HCT116 (cell line): ENCODE data around the gene GEMIN4.
"Not testable (repeated sequence)": the region's sequence is repeated elsewhere in the genome, so short reads cannot be mapped to it uniquely, and the experiment has no call there.

ENCODE experiments used
- CTCF ChIP-seq, 3 experiments: fragments of 200-600 bp in 1 of 3; sonication (generic) in 1 of 3; IDR thresholded peaks in 2 of 3; conservative IDR thresholded peaks in 1 of 3; 2 replicates each; pipeline ENCODE4 v1.5.1; 2012 to 2017; ENCODE audit warnings: low read depth in 2 of 3, low read length in 2 of 3, antibody characterized with exemption in 1 of 3, borderline replicate concordance in 1 of 3, control low read depth in 1 of 3, mild to moderate bottlenecking in 1 of 3, mixed read lengths in 1 of 3, mixed run types in 1 of 3, moderate library complexity in 1 of 3; ENCODE audit not compliant: insufficient read depth in 1 of 3
- EZH2 ChIP-seq: fragments of 200-600 bp; sonication (generic); IDR thresholded peaks from 2 replicates; pipeline ENCODE4 v1.6.1; 2017; ENCODE audit warnings: antibody characterized with exemption, mixed run types
- EZH2phosphoT487 ChIP-seq: fragments of 200-600 bp; IDR thresholded peaks from 2 replicates; pipeline ENCODE4 v1.6.1; 2018; ENCODE audit warnings: antibody characterized with exemption, borderline replicate concordance
- POLR2A ChIP-seq: IDR thresholded peaks from 2 replicates; pipeline ENCODE4 v1.7.0; 2011; ENCODE audit warnings: borderline replicate concordance; ENCODE audit not compliant: insufficient read depth, insufficient read length; ENCODE audit errors: extremely low read depth
- POLR2AphosphoS5 ChIP-seq: IDR thresholded peaks from 2 replicates; pipeline ENCODE4 v1.6.1; 2011; ENCODE audit warnings: mild to moderate bottlenecking, low read depth, low read length, moderate library complexity
- RAD21 ChIP-seq: IDR thresholded peaks from 2 replicates; pipeline ENCODE4 v1.6.1; 2012; ENCODE audit warnings: low read depth, mild to moderate bottlenecking
- SIN3A ChIP-seq: IDR thresholded peaks from 2 replicates; pipeline ENCODE4 v1.6.1; 2012; ENCODE audit warnings: low read depth
- TF ChIP-seq, protein P1 (sequence below): IDR thresholded peaks from 2 replicates; pipeline ENCODE4 v1.6.1; 2012; ENCODE audit warnings: low read depth

GRCh38 chr17:756010-756567 lies 4.0 kb upstream of the GEMIN4 start:
- TF ChIP-seq POLR2AphosphoS5; EZH2; CTCF (IDR thresholded peaks at IDR 0.05 in 2 of 3, conservative IDR thresholded peaks at IDR 0.05 in 1 of 3; ENCODE audit: borderline replicate concordance in 1 of 3, insufficient read depth in 1 of 3, low read depth in 2 of 3, low read length in 2 of 3); SIN3A; POLR2A; EZH2phosphoT487; RAD21: not testable (repeated sequence)
- TF ChIP-seq, protein P1, sequence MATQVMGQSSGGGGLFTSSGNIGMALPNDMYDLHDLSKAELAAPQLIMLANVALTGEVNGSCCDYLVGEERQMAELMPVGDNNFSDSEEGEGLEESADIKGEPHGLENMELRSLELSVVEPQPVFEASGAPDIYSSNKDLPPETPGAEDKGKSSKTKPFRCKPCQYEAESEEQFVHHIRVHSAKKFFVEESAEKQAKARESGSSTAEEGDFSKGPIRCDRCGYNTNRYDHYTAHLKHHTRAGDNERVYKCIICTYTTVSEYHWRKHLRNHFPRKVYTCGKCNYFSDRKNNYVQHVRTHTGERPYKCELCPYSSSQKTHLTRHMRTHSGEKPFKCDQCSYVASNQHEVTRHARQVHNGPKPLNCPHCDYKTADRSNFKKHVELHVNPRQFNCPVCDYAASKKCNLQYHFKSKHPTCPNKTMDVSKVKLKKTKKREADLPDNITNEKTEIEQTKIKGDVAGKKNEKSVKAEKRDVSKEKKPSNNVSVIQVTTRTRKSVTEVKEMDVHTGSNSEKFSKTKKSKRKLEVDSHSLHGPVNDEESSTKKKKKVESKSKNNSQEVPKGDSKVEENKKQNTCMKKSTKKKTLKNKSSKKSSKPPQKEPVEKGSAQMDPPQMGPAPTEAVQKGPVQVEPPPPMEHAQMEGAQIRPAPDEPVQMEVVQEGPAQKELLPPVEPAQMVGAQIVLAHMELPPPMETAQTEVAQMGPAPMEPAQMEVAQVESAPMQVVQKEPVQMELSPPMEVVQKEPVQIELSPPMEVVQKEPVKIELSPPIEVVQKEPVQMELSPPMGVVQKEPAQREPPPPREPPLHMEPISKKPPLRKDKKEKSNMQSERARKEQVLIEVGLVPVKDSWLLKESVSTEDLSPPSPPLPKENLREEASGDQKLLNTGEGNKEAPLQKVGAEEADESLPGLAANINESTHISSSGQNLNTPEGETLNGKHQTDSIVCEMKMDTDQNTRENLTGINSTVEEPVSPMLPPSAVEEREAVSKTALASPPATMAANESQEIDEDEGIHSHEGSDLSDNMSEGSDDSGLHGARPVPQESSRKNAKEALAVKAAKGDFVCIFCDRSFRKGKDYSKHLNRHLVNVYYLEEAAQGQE = not testable (repeated sequence)
